NB4 (cell line): ENCODE measurements around the gene FBXW10.
"Not testable (repeated sequence)": the region's sequence is repeated elsewhere in the genome, so short reads cannot be mapped to it uniquely, and the experiment has no call there.

ENCODE experiments used
- POLR2A ChIP-seq: IDR thresholded peaks from 2 replicates; pipeline ENCODE4 v1.6.1; 2011; ENCODE audit warnings: mild to moderate bottlenecking; ENCODE audit not compliant: insufficient read length; ENCODE audit errors: extremely low read depth
- TF ChIP-seq, protein P1 (sequence below): IDR thresholded peaks from one replicate; pipeline ENCODE4 v1.5.1; 2012; ENCODE audit warnings: low read depth, low read length
- TF ChIP-seq, protein P2 (sequence below): IDR thresholded peaks from 2 replicates; pipeline ENCODE4 v1.6.1; 2011; ENCODE audit warnings: low read depth, low read length

DNA sequence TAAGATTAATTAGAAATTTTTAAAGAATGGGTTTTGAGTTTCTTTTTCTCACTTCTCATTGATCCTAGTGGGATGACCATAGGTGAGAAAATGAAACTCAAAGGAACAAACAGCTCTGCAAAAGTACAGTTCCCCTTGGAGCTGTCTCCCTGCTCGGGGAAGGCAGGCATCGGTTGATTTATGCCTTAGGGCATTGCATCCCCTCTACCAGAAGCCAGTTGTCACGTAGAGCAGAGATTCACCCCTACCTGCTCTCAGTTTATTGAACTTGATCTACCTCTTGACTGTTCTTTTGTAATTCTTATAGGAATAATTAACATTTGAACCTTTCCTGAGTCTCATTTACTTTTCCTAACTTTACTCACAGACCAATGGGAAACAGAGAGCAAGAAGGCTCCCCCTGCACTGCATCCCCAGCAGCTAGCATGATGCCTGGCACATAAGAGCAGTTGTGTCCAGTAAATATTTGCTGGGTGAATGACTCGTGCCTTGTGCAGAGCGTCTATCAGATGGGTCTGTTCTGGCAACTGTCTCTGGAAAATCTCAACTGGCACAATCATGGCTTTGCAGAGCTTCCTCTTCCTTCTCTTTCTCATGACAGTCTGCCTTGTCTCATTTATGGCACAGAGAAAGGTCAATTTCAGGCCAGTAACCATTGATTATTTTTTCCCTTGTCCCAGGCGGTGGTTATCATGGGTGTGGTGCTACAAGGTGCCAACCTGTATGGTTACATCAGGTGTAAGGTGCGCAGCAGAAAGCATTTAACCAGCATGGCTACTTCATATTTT, 59.8 kb downstream of the FBXW10 start:
- TF ChIP-seq POLR2A, result not testable (repeated sequence)
- TF ChIP-seq, protein P1, sequence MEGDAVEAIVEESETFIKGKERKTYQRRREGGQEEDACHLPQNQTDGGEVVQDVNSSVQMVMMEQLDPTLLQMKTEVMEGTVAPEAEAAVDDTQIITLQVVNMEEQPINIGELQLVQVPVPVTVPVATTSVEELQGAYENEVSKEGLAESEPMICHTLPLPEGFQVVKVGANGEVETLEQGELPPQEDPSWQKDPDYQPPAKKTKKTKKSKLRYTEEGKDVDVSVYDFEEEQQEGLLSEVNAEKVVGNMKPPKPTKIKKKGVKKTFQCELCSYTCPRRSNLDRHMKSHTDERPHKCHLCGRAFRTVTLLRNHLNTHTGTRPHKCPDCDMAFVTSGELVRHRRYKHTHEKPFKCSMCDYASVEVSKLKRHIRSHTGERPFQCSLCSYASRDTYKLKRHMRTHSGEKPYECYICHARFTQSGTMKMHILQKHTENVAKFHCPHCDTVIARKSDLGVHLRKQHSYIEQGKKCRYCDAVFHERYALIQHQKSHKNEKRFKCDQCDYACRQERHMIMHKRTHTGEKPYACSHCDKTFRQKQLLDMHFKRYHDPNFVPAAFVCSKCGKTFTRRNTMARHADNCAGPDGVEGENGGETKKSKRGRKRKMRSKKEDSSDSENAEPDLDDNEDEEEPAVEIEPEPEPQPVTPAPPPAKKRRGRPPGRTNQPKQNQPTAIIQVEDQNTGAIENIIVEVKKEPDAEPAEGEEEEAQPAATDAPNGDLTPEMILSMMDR, result not testable (repeated sequence)
- TF ChIP-seq, protein P2, sequence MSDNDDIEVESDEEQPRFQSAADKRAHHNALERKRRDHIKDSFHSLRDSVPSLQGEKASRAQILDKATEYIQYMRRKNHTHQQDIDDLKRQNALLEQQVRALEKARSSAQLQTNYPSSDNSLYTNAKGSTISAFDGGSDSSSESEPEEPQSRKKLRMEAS, result not testable (repeated sequence)
